GM21367 (cell line): ENCODE measurements around the gene ANXA9.

Experiments
- ATAC-seq: cut with Tn5 transposase; IDR thresholded peaks from one replicate; pipeline ENCODE4 v1.9.1; 2021; ENCODE audit not compliant: unreplicated experiment

The ANXA9 gene

DNA sequence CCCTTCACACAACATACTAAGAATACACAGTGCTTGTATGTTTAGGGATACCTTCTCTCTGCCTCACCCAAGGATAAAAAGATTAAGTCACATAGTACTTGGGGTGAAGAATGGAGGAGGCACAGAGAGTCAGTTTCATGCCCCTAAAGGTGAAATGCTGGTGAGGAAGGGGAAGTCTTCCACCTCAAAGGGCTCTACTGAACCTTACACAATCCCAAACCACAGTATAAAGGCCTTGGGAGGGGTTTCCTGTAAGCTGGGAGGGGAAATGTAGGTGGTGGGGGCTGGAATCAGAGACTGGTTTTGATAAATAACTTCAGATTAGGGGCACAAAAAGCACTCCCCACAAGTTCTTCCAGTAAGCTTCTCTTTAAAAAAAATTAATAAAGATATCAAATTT, 21.1 kb downstream of the ANXA9 start:
- ATAC-seq: no peak

DNA sequence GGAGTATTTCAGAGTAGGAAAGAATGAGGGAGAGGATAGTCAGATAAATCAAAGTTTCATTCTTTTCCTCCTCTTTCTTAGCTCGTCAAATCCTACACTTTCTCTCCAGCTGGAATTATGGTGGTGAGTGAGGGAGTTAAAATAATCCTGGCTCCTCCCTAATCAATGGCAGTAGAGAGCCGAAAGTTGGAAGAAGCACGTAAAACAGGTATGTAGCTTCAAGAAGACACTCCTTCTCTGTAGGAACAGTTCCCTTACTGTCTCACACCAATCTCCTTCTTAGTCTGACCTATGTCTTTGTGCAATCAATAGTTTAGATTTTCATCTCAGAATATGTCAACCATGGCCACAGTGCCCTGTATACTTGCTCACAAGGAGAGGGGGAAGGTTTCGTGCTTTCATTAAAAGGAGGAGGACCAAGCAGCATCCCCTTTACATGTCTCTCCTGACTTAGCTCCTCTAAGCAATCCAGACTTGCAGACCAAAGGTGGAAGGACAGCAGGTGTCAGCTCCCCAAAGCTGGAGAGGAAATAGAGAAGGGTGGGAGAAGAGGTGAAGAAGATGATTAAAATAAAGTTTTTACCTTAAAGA, 23.7 kb downstream of the ANXA9 start:
- ATAC-seq: no peak

DNA sequence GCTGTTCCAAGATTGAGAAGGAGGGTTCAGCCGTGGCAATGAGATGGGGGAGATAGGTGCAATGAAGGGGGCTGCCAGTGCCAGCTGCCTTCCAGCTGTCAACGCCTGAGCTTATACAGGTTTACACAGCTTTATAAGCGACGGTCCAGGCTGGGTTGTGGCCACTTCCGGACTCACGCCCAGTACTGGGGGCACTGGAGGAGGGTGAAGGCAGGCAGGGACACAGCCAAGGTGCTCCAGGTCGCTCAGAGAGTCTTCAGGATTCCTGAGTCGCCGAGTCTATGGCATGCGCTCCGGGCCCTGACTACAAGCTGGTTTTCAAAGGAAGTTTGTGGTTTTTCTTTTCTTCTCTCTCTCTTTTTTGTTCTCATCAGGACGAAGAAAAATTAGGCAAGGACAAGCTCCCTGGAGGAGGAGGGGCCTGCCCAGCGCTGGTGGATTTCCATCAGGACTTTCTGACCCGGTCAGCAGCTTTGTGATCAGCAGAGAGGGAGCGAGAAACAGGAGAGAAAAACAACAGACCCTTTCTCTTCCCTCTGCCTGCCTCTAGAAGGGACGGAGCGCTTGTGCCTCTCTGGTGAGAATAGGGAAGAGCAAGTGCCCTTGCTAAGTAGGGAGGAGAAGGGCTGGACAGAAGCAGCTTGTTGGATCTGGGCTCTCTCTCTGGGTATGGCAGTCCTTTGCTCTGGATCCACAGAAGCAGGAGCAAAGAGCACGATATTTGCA, 24.4 kb downstream of the ANXA9 start, which contains the start of gene MINDY1:
Gene MINDY1 (minus strand): TSS at position 576 of the 726 bp plus-strand sequence. CDS start 4,285 bp downstream, outside the sequence.
- ATAC-seq: peak; percentile 43

DNA sequence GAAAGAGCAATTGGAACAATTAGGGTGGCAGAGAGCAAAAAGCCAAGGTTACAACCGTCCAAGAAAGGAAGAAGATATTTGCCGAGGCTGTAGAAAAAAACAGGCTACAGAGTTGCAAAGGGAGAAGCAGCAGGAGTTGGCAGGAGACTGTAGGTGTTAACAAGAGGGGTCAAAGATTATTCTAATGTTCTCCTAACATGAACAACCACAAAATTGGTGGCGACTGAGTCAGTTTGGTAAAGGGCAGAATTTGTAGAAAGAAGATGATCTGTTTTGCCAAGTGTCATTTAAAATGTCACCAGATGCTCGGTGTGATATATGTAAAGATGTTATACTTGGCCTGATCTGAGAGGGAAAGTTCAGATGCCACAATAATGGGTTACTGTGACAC, 25.8 kb downstream of the ANXA9 start:
- peak; percentile 3 for ATAC-seq

DNA sequence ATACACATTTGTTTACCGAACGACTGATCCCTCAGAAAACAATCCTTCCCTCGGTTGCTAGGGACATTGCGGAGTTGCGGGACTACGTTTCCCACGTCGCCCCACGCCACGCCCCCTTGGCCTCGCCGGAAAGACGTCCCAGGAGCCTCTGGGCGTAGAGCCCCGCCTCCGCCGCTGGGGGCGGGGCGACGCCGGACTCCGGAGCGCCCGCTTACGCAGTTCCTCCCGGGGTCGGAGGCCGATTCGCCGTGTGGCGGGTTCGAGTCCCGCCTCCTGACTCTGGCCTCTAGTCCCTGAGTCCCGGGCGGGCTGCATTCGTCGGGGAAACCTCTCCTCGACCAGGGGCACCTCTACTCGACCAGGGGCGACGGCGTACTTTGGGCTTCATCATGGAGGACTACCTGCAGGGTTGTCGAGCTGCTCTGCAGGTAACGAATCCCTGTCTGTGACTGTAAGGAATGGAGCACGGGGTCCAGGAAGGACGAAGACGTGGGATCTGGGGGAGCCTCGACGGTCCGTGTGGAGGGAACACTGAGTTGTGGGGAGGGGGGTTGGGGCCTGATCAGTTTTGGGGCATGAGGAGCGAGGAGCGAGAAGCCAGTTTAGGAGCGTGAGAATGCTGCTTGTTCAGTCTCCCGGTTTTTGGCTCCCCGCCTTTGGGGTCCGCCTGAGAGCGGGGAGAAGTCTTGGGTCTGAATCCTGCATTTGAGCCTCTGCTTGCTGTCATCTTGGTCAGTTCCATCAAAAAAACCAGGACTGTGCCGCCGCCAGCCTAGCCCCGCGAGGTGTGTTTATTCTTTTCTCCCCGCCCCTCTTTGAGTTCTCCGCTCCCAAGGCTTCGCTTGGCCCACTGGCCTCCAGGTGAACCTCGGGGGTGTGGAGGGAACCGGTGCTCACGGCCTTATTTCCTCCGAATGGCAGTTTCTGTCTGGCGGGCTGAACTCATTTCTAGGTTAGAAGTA, 26.4 kb downstream of the ANXA9 start, which contains the start of gene PRUNE1:
Gene PRUNE1 (plus strand): TSS at position 206 of the 962 bp plus-strand sequence. CDS start 184 bp downstream, at position 390.
- ATAC-seq: peak; percentile 55

DNA sequence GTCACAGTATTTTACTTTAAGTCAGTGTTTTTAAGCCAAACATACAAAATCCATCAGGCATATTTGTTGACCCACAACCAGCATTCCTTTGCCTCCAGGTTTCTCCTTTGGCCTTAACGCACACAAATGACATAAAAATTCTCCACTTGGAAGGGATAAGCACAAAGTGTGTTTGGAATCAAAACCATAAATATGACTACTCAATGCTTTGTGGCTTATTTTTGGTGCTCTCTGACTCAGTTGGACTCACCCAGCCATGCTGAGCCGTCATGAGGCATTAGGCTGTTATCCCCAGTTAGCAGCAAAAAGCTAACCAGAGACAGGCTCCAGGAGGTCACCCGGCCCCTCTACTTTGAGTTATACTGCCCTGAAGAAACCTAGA, 27.1 kb downstream of the ANXA9 start:
- no peak for ATAC-seq

DNA sequence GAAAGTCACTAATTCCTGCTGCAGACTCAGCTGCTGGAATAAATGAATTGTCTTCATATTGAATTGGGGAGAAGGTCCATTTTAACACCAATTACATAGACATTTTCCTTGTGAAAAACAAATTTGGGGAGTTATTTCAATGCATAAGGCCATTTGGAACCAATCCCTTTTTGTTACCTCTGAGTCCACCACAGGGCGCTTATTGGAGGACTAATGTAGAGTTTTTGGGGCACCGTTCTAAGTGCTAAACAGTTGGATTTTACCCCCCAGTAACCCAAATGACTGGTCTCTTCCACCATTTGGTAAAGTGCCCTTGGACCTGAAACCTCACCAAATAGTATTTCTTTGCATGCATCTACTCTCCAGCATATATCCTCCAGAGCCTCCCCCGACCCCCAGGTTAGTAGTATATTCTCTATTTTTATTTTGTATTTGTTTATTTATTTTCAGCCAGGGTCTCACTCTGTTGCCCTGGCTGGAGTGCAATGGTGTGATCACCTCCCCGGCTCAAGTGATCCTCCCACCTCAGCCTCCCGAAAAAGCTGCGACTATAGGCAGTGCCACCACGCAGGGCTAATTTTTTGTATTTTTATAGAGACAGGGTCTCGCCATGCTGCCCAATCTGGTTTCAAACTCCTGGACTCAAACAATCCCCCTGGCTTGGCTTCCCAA, 27.7 kb downstream of the ANXA9 start:
- ATAC-seq: no peak

DNA sequence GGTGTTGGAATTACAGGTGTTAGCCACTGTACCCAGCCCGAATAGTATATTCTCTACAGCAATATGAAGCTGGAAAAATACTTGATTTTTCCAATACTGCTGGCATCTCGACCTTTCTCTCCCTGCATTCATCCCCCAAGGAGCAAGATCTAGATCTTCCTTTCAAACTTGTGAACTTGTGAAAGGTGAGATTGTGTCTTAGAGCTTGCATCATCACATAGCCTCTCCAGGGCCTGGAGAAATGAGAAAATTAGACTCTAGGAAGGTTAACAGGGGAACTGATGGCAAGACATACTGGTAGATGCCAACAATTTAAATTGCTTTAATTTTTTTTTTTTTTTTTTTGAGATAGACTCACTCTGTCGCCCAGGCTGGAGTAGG, 28.2 kb downstream of the ANXA9 start:
- ATAC-seq: no peak

DNA sequence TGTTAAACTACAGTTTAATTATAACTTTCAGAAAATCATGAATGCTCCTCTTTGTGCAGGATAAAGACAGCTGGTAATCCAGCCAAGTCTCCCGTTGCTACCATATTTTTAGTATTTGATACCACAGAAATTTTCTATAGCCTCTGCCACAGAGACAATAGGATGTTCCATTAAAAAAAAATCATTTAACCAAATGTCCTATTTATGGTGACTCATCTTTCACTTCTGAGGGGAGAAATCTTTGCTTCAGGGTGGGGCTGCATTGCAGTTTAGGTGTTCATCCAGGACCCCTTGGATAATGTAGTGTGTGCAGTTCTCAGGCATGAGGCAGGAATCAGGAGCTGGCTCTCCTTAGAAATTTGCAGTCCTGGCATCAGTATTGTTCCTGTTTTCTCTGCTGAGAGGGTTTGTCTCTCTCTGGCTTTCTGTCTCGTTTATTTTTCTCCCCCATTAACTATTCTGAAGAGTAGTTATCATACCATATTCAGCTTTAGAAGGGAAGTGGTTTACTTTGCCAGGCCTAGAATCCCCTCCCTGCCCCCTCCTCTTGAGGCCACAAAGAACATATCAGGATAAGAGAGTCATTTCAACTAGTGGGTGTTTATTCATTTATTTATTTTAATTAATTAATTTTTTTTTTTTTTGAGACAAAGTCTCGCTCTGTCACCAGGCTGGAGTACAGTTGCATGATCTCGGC, 29.2 kb downstream of the ANXA9 start:
- ATAC-seq: no peak

DNA sequence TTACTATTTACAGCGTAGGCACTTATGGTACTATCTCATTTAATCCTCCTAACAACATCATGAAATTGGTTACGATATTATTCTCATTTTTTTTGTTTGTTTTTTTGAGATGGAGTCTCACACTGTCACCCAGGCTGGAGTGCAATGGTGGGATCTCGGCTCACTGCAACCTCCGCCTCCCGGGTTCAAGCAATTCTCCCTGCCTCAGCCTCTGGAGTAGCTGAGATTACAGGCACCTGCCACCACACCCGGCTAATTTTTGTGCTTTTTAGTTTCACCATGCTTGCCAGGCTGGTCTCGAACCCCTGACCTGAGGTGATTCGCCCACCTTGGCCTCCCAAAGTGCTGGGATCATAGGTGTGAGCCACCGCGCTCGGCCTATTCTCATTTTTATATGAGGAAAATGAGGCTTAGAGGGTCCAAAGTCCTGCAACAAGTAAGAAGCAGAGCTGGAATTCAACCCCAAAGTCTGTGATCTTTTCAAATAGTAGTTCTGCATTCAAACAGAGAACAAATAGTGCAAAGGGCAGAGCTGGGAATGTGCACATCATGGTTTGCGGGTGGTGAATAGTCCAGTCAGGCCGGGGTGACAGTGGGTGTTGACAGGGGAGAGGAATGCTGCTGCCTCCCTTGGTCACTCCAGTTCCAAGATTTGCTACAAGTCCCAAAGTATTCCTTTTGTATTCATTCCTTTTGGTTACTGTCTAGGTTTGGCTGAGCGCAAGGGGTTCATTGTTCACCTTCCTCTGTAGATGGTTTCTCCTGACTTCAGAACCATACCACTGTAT, 30.8 kb downstream of the ANXA9 start:
- ATAC-seq: no peak

DNA sequence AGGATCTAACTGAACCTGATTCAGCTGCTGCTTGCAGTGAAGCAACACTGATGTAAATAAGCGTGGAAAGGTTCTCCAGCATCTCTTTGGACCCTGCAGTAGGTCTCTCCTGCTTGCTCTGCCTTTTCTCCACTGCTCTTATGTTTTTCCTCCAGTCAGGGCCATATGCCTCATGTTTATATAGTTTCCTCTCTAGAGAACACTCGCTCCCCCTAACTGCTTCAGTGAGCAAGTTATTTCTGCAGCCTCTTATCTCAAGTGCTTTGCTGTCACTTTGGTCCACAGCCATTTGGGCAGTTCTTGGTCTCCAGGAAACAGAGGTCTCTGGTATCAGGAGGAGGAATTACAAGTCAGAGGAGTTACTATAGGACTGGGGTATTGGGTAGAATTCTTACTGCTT, 31.4 kb downstream of the ANXA9 start:
- ATAC-seq: no peak

DNA sequence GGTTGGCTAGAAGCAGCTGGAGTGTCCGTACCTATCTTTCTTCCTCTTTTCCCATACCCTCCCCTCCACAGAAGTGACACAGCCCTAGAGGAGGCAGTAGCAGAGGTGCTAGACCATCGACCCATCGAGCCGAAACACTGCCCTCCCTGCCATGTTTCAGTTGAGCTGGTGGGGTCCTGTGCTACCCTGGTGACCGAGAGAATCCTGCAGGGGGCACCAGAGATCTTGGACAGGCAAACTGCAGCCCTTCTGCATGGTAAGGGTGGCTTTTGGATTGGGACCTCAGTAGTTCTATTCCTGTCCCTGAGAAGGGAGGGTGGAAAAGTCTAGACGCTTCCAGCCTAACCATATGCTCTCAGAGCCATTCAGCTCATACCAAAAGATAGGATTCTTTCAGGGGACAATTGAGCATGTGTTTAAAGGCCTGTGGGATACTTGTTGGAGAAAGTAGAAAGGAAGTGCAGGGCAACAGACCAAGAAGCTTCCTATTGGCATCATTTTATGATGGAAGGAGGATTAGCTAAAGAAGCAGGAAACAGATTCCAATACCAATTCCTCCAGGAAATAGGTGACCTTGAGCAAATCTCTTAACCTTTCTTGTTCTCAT, 42.6 kb downstream of the ANXA9 start:
- ATAC-seq: no peak

DNA sequence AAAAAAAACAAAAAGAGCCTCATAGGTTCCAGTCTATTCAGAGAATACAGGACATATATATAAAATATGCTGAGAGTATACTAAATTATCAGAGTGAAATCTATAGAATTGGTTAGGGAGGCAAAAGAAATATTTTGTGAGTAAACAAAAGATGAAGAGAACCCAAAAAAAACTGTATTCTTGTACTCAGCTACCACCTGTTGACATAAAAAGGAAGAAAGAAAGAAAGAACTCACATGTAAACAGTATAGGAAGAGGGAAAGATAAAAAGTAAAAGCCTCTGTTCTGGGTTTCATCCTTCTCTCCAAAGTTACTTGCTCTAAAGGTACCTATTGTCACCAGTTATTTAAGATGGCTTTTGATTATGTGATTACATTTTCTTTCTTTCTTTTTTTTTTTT, 44.4 kb downstream of the ANXA9 start:
- no peak for ATAC-seq

DNA sequence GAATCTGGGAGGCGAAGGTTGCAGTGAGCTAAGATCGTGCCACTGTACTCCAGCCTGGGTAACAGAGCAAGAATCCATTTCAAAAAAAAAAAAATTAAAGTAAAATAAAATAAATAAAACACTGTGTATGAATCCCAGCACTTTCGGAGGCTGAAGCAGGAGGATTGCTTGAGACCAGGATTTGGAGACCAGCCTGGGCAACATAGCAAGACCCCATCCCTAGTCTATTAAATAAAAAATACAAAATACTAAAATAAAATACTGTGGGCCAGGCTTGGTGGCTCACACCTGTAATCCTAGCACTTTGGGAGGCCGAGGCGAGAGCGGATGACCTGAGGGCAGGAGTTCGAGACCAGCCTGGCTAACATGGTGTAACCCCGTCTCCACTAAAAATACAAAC, 50.1 kb downstream of the ANXA9 start:
- ATAC-seq: no peak

DNA sequence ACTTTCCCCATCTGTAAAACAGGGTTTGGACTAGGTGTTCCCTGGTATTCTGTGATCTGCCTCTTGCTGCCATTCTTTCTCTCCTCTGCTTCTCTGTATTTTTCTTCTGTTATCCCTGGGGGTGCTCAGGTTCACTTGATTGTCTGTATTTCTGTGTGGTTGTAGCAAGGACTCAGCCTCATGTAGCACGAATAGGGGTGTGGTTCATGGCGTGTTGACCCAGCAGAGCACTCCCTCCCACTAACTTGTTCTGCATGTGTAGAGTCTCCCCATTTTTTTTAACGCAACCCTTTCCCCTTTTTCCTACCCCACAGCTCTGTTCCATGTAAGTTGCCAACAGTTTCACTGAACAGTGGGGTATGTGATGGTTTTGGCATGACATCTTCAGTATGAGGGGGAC, 53.1 kb downstream of the ANXA9 start:
- ATAC-seq: no peak

DNA sequence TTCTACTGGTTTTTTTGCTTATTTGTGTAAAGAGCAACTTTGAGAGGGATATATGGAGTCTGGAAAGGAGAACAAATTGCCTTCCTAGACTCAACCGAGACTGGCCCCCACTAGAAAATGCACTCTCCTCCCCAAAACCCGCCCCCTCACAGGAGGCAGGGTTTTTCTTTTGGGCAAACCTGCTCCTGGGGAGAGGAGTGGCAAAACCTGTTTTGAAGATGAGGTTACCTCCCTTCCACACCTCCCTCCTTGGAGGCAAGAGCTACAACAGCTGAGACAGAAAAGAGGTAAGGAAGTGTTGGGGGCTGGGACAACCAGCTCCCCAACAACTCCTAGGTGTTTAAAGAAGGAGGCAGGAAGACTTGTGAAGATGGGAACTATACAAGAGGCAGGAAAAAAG, 54.3 kb downstream of the ANXA9 start, which contains the start of gene BNIPL:
Gene BNIPL (plus strand): TSS at position 231 of the 400 bp plus-strand sequence. CDS start 140 bp downstream, at position 371.
- ATAC-seq: no peak

DNA sequence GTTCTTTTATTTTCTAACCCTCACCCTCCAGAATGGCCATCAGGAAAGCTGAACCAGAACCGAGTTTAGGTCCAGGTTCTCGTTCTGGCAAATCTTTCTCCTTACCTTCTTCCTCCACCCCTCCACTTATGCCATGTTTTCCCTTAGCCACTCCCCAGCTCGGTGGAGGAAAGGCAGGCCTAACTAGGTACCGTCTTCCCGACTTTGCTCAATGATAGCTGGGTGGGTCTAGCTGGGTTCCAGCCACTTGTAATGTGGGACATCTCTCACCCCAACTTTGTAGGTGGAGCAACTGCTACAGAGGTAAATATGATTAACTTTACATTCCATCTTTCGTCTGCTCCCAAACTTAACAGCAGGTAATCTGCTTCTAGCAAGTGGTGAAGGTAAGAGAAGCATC, 54.9 kb downstream of the ANXA9 start:
- ATAC-seq: no peak

DNA sequence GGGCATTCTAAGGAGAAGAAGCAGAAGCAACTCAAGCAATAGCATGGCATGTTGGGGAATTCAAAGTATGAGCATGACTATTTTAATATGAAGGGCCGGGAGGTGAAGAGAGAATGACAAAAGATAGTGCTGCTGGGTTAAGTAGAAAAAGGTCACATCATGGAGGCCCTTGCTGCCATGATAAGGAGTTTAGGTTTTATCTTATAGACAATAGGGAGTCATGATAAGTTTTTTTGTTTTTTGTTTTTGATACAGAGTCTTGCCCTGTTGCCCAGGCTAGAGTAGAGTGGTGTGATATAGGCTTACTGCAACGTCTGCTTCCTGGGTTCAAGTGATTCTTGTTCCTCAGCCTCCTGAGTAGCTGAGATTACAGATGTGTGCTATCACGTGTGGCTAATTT, 57.4 kb downstream of the ANXA9 start:
- ATAC-seq: no peak

DNA sequence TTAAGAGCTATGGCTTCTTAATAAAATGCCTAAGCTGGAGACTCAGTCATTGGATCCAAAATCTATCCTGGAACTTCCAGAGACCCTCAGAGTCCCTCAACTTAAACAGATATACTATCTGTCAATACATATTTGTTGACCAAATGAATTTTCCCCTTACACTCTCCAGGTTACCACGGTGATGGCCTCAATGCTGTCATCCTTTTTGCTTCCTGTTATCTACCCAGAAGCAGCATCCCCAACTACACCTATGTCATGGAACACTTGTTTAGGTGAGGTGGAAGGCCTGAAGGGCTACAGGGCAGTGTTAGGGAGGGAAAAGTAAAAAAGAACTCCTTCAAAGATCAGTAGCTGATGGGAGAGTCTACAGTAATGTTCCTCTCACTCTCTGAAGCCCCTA, 61.1 kb downstream of the ANXA9 start:
- ATAC-seq: no peak
